HepG2 (cell line): ENCODE results near the gene RMRP. TPM values are rescaled to one million over a fixed set of nuclear protein-coding genes. Genes with fewer than 3 reads are reported as not detected.

Experiments
- BORCS8-MEF2B ChIP-seq: sonication (generic); formaldehyde crosslinking; IDR thresholded peaks from 2 replicates; pipeline ENCODE4 v1.8.0; 2022; ENCODE audit warnings: mild to moderate bottlenecking, missing genetic modification reagents
- CSRNP2 ChIP-seq: sonication (generic); formaldehyde crosslinking; conservative IDR thresholded peaks from 2 replicates; pipeline ENCODE4 v1.8.0; 2022; ENCODE audit warnings: low read depth, missing genetic modification reagents
- EP300 ChIP-seq, 3 experiments: sonication (generic) in 1 of 3; formaldehyde crosslinking in 1 of 3; IDR thresholded peaks; 2 replicates each; pipeline versions ENCODE4 v1.5.1 to v1.6.1; 2011 to 2020; ENCODE audit warnings: low read depth in 2 of 3, low read length in 2 of 3, borderline replicate concordance in 1 of 3, improper control_type of control experiment in 1 of 3, mild to moderate bottlenecking in 1 of 3, missing genetic modification reagents in 1 of 3, moderate library complexity in 1 of 3
- ERF ChIP-seq: IDR thresholded peaks from 2 replicates; pipeline ENCODE4 v1.6.1; 2018; ENCODE audit warnings: missing biosample characterization, missing genetic modification reagents
- EZH2 ChIP-seq: conservative IDR thresholded peaks from 2 replicates; pipeline ENCODE4 v1.6.1; 2012; ENCODE audit warnings: mild to moderate bottlenecking, low read depth, low read length, moderate library complexity
- GLMP ChIP-seq: sonication (generic); formaldehyde crosslinking; IDR thresholded peaks from 2 replicates; pipeline ENCODE4 v1.9.0; 2021; ENCODE audit warnings: missing genetic modification reagents, mild to moderate bottlenecking, borderline replicate concordance
- HOXA9 ChIP-seq: sonication (generic); formaldehyde crosslinking; IDR thresholded peaks from 2 replicates; pipeline ENCODE4 v1.8.1; 2022; ENCODE audit warnings: missing genetic modification reagents, mild to moderate bottlenecking, moderate library complexity, borderline replicate concordance
- KMT2B ChIP-seq: IDR thresholded peaks from 2 replicates; pipeline ENCODE4 v1.6.1; 2016; ENCODE audit warnings: missing genetic modification reagents, missing compliant biosample characterization
- PRDM15 ChIP-seq: sonication (generic); formaldehyde crosslinking; IDR thresholded peaks from 2 replicates; pipeline ENCODE4 v1.4.0; 2020; ENCODE audit warnings: missing genetic modification reagents
- SAFB2 ChIP-seq: sonication (generic); formaldehyde crosslinking; IDR thresholded peaks from 2 replicates; pipeline ENCODE4 v1.5.1; 2020; ENCODE audit warnings: missing genetic modification reagents, low read depth, mild to moderate bottlenecking, borderline replicate concordance
- ZBTB7B ChIP-seq: sonication (generic); formaldehyde crosslinking; IDR thresholded peaks from 2 replicates; pipeline ENCODE4 v1.4.0; 2020; ENCODE audit warnings: missing genetic modification reagents
- ZNF24 ChIP-seq: fragments of 450-650 bp; IDR thresholded peaks from 2 replicates; pipeline ENCODE4 v1.6.1; 2017; ENCODE audit warnings: antibody characterized with exemption, mild to moderate bottlenecking
- ZNF333 ChIP-seq: sonication (generic); formaldehyde crosslinking; IDR thresholded peaks from 2 replicates; pipeline ENCODE4 v1.4.0; 2020; ENCODE audit warnings: mild to moderate bottlenecking, missing genetic modification reagents, borderline replicate concordance
- ZNF414 ChIP-seq: sonication (generic); formaldehyde crosslinking; IDR thresholded peaks from 2 replicates; pipeline ENCODE4 v1.5.0; 2020; ENCODE audit warnings: missing genetic modification reagents
- ZNF562 ChIP-seq: sonication (generic); formaldehyde crosslinking; IDR thresholded peaks from 2 replicates; pipeline ENCODE4 v1.8.0; 2022; ENCODE audit warnings: missing genetic modification reagents, borderline replicate concordance
- ZNF580 ChIP-seq: IDR thresholded peaks from 2 replicates; pipeline ENCODE4 v1.6.1; 2016; ENCODE audit warnings: low read depth, borderline replicate concordance
- ZNF703 ChIP-seq: sonication (generic); formaldehyde crosslinking; IDR thresholded peaks from 2 replicates; pipeline ENCODE4 v1.5.1; 2020; ENCODE audit warnings: missing genetic modification reagents, mild to moderate bottlenecking, moderate library complexity, borderline replicate concordance
- ZNF75D ChIP-seq: sonication (generic); formaldehyde crosslinking; IDR thresholded peaks from 2 replicates; pipeline ENCODE4 v1.8.1; 2023; ENCODE audit warnings: missing genetic modification reagents, mild to moderate bottlenecking, borderline replicate concordance
- ZNF766 ChIP-seq: sonication (generic); formaldehyde crosslinking; IDR thresholded peaks from 2 replicates; pipeline ENCODE4 v1.5.0; 2020; ENCODE audit warnings: missing genetic modification reagents, borderline replicate concordance
- ZNF879 ChIP-seq: sonication (generic); formaldehyde crosslinking; IDR thresholded peaks from 2 replicates; pipeline ENCODE4 v1.8.1; 2023; ENCODE audit warnings: missing genetic modification reagents
- polyA plus RNA-seq, 8 experiments: library from polyadenylated mRNA; depleted of rRNA in 3 of 8; stranded (reverse) in 7 of 8; unstranded in 1 of 8; fragments of >200 nt; fragmentation: Illumina TruSeq in 4 of 8; extraction: Trizol in 4 of 8; gene quantifications; 2 replicates each; pipeline versions ENCODE4 v1.2.1 to v1.2.3, GENCODE V29; 2011 to 2016; ENCODE audit warnings: low read depth in 4 of 8, missing spikeins in 1 of 8, mixed read lengths in 1 of 8; ENCODE audit not compliant: insufficient read depth in 1 of 8
- total RNA-seq, 5 experiments: library from RNA; depleted of rRNA; stranded (reverse); fragments of >200 nt; fragmentation: Illumina TruSeq; extraction: Trizol; gene quantifications; 2 replicates each; pipeline ENCODE4 v1.2.3, GENCODE V29; 2016; ENCODE audit warnings: low read depth in 1 of 5

Gene RMRP
- total and polyA plus RNA-seq, 2 of the 13 experiments (the other 11 are each of a cell fraction or from before 2014, with no cell fraction given) = 51.4 to 4,025 TPM

GRCh38 chr9:35646533-35647265, 11.1 kb downstream of the RMRP start (continued):
- TF ChIP-seq CSRNP2 (no peak), ZNF879 (CRISPR knock-in tag) (no peak), ERF (peak; percentile 70; the same call in 1 of the 2 replicates), ZNF24 (no peak), ZNF75D (no peak), KMT2B (CRISPR knock-in tag) (peak; percentile 62; the same call in 1 of the 2 replicates), EP300 (IDR thresholded peaks at IDR 0.05; ENCODE audit: low read depth in 2 of 2, low read length in 2 of 2) (no peak), EP300 (CRISPR knock-in tag; IDR thresholded peaks at IDR 0.05; ENCODE audit: borderline replicate concordance) (no peak), ZNF766 (CRISPR knock-in tag) (no peak), PRDM15 (no peak), GLMP (CRISPR knock-in tag) (no peak), ZNF562 (CRISPR knock-in tag) (no peak), ZNF414 (CRISPR knock-in tag) (no peak), ZNF333 (CRISPR knock-in tag) (no peak; the same call in 1 of the 2 replicates), BORCS8-MEF2B (no peak; the same call in 1 of the 2 replicates), ZNF703 (CRISPR knock-in tag) (no peak; the same call in 1 of the 2 replicates), HOXA9 (CRISPR knock-in tag) (no peak), ZNF580 (CRISPR knock-in tag) (no peak; the same call in 1 of the 2 replicates), EZH2 (no peak), SAFB2 (CRISPR knock-in tag) (peak; percentile 28; the same call in 1 of the 2 replicates), ZBTB7B (CRISPR knock-in tag) (peak; percentile 48)
